HCEC 1CT (cell line): ENCODE results near the gene CLDN5.
"Not testable (repeated sequence)": the region's sequence is repeated elsewhere in the genome, so short reads cannot be mapped to it uniquely, and the experiment has no call there.

Source experiments
- DNase-seq: peaks from one replicate; pipeline ENCODE4 v3.0.0-alpha.2; 2017

CLDN5 gene

DNA sequence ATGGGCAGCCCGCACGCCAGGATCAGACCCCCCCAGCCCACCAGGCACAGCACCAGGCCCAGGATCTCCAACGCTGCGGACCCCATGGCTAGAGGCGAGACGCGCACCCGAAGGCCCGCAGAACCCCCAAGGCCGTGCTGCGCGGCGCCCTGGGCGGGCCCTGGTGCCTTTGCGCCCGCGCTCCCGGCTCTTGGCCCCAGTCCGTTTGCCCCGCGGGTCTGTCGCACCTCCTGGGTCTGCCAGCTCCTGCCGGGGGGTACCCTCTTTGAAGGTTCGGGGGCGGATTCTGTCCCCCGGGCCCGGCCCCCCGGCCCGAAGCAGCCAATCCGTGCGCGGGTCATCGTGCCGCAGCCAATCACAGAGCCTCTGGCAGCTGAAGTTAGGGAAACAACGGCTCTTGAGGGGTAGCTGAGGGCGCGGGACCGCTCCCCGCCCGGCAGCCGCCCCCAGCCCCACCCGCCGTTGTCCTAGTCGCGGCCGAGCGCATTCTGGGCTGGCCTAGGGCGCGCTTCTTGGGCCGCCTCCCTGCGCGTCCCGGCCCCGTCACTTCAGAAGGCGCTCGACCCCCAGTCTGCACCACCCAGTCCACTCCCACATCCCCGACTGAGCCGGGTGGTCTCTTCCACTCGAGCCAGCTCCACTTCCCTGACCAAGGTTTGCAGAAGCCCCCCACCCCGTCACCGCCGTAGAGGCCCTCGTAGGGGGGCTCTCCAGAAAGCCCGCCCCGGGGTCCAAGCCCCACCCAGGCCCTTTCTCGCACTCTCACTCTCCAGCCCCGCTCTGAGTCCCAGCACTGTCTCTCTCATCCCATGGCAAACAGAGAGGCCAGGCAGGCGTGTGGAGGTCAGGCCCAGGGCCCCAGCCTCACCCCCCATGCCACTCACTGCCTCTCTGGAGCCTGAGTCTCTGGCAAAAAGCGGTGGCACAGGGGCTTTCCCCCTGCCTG lies at the start of gene CLDN5:
Gene CLDN5 (minus strand): TSS at position 241 of the 946 bp plus-strand sequence. CDS start 155 bp downstream, at position 86.
- DNase-seq: no peak

GRCh38 chr22:19571995-19572394 lies 47.8 kb upstream of the CLDN5 start:
- no peak for DNase-seq

GRCh38 chr22:19571207-19571795 lies 47.1 kb upstream of the CLDN5 start:
- no peak for DNase-seq

DNA sequence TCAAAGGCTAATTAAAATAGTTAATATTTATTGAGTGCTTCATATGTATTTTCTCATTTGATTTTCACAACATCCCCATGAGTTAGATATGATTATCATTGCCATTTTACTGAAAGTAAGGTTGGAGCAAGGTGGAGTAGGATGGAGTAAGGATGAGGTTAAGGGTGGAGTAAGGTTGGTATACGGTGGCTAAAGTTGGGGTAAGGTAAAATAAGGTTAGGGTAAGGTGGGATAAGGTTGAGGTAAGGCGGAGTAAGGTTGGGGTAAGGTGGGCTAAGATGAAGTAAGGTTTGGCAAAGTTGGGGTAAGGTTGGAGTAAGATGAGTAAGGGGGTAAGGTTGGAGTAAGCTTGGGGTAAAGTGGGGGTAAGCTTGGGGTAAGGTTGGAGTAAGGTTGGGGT lies 45.8 kb upstream of the CLDN5 start:
- DNase-seq: no peak

DNA sequence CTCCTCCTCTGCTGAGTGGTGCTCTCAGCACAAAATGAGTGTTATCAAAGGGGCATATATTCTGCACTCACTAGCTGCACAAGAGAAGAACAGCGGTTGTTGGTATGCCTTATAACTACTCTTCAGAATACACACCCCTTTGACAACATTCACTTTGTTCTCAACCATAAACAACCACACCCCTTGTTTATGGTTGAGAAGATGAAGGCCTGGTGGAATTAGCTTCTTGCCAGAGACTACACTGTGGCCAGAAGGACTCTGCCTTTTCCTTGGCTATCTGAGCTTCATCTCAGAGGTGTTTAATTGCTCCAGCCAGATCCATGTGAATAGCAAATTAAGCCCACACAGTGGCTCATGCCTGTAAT lies 45.0 kb upstream of the CLDN5 start:
- DNase-seq: no peak

GRCh38 chr22:19568337-19569275 lies 44.4 kb upstream of the CLDN5 start:
- peak; percentile 85 for DNase-seq

DNA sequence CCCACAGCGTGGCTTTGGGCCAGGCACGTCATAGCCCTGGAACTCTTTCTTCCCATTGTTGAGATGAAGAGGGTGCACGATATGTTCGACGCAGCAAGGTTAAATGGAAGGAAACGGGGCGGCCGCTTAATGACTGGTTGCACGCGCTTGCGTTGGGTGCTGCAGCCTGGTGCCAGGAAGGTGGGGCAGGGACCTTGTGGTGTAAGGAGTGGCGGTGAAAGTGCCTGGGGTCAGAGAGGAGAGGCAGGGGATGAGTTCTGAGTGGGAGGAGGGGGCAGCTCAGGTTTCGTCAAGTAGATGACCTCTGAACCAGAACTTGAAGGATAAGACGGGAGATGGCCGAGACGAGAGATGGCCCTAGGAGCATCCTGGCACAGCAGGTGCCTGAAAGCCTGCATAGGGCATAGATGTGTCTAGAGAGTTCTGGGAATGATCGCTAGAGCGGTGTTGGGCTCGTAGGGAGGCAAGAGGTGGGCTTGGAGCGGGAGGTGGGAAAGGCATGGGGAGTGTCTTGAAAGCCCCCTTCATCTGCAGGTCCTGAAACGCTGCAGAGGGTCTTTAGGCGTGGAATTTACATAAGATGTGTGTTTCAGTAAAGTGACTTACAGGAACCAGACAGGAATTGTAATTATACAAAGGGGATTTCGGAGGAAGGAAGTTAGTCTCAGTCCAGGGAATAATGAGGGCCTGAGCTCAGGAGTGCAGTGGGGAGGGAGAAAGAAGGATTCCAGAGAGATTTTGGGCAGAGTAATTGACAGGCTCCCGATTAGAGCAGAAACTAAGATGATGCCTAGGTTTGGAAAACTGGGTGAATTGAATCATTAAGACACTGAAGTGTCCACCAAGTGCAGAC lies 43.2 kb upstream of the CLDN5 start:
- DNase-seq: no peak

DNA sequence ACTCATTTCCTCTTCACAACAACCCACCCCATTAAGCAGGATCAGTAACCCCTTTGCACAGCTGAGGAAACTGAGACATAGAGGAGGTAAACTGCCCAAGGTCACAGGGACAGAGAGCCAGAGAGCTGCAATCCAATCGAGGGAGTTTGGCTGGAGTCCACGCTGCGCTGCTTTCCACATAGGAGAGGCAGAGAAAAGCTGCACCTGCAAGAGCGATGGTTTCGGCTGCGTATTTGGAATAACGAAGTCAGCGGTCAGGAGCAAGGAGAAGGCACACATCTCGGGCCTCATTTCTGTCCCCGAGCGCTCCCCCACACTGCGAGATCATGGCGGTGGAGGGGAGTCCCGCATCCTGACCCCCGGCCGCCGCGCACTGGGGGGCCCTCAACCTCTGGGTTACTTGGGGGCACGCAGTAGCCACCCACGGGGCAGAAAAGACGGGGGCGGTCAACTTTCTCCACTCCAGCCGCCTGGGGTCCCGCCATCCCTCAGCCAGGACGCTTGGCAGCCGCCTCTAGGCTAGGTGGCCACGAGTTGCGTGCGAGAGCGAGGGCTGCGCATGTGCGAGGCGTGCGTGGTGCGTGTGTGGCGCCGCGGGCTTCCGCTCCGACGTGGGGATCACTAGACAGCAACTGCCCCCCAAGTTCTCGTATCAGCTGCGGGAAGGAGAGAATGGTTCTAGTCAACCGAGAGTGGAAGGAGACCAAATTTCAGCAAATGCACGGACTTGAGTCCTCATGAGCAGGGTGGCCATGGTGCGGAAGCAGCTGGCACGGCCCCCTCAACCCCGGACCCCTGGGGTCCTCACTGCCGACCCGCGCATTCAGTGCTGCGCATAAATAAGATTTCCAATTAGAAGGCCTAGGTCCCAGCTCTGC lies 42.3 kb upstream of the CLDN5 start:
- no peak for DNase-seq

DNA sequence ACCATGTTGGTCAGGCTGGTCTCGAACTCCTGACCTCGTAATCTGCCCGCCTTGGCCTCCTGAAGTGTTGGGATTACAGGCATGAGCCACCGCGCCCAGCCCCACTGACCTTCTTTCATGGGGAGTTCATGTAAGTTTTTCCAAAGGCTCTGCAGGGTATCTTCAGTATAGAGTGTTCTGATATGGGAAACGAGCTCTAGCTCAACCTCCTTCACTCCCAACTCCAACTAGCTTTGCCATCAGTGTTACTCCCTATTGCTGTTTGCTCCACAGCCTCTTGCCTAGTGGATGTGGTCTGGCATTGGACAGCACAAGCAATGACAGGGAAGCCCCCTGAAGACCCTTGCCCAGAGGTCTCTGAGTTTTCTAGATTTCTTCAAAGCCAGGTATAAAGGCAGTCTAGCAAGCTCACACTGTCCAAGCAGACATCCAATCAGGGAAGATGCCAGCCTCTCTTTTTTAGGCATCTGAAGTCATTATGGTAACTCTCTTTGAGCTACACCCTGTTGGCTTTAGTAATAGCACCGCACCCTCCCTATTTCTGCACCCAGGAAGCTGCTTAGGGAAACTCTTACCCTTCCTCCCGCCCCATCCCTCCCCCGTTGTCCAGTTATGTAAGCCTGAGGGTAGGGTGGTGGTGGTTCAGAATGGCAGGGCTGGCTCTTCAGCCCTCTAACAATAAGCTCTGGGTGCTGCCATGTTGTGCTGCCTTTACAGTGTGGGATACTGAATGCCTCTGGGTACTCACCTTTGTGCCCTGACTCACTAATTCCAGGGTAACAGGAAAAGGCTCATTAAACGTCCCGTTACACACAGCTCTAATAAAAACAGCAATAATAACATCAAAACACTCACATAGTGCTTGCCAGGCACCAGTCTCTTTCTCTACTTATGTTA lies 41.4 kb upstream of the CLDN5 start:
- no peak for DNase-seq

DNA sequence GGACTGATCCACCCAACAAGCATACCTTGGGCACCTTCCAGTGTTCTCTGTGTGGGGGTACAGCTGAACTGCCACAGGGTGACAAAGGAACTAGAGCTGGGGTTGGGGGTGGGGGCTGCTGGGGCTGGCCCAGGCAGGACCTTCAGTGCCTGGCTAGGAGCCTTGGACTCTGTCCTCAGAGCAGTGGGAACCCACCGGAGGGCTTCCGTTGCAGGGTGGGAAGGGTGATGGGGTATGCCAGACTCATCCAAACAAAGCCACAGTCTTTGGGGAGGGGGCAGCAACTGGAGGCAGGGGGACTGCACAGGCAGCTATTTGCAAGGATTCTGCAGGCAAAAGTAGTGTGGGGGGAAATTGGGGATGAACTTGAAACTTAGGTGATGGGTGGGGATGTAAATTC lies 35.7 kb upstream of the CLDN5 start:
- DNase-seq: no peak

GRCh38 chr22:19559324-19559811 lies 35.2 kb upstream of the CLDN5 start:
- no peak for DNase-seq

DNA sequence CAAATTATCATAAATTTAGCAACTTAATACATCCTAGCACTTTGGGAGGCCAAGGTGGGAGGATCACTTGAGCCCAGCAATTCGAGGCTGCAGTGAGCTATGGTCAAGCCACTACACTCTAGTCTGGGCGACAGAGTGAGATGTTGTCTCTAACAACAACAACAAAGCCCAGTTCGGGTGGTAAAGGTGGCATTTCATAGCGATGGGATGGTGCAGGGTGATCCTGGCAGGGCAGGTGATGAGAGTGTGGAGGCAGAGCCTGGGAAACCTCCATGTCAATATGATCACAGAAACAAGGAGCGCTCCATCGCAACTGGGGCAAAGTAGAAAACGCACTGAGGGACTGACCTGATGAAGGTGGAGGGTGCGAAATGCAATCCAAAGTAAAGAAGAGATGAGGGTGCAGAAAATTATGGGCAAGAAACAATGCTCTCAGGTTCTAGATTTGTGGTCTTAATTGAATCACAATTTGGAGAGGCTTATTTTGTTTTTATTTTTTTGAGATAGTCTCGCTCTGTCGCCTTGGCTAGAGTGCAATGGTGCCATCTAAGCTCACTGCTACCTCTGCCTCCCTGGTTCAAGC lies 32.8 kb upstream of the CLDN5 start:
- no peak for DNase-seq

DNA sequence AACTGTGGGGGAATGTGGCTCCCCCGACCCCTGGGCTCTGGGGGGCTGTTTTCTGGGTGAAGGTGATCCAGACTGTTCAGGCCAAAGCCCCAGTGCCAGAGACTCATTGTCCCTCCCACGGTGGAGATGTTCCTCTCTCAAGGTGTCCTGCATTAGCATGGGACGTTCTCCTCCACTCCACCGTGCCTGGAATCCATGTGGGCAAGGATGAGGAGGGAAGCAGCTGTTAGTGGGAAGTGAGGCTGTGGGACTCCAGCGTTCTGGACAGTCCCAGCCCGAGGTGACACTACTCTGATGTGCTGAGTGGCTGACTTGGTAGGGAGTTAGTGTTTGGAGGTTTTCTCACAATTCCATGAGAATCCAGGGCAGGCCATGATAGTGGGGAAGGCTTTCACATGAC lies 31.4 kb upstream of the CLDN5 start:
- DNase-seq: no peak

GRCh38 chr22:19554834-19555404 lies 30.7 kb upstream of the CLDN5 start:
- DNase-seq: peak; percentile 35

- no peak for DNase-seq
Measured at GRCh38 chr22:19553201-19553600, 29.0 kb upstream of the CLDN5 start.

GRCh38 chr22:19550382-19550781 lies 26.2 kb upstream of the CLDN5 start:
- no peak for DNase-seq

DNA sequence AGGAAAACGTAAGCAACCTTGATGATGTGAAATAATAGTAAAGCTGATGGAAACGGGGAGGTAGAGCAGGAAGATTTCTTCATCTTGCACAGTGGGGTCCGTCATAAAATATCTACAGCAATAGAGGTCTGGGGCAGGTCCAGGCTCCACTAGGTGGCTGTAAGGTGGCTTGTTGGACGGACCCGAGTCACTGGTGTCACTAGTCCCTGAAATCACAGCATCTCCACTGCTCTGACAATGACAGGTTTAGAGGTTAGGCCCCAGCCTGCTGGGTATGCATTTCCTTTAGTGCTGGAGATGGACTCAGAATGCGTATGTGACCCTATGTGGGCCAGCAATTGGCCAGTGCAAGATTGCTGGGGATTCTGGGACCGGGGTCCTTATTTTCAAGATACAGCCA lies 25.2 kb upstream of the CLDN5 start:
- DNase-seq: no peak

DNA sequence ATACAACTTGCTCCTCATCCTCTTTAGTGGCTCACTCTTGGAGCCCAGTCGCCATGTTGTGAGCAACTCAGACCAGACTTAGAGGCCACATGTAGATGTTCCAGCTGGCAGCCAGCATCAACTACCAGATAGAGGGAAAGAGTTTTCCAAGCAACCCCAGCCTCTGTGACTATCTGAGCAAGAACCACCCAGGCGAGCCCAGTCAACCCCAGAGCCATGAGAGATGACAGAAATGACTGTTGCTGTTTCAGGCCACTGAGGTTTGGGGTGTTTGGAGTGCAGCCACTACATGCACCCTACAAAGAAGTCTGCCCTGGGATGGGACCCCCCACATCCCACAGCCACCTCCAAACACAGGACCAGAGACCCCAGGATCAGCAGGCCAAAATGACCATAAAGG lies 24.8 kb upstream of the CLDN5 start:
- no peak for DNase-seq

DNA sequence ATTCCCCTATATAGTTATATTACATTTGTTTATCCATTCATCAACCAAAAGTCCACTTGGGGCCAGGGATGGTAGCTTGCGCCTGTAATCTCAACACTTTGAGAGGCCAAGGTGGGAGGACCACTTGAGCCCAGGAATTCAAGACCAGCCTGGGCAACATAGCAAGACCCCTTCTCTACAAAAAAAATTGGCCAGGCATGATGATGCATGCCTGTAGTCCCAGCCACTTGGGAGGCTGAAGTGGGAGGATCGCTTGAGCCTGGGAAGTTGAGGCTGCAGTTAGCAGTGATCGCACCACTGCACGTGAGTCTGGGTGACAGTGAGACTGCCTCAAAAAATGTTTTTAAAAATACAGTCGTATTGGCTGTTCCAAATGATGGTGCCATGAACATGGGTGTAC lies 24.2 kb upstream of the CLDN5 start:
- DNase-seq: not testable (repeated sequence)
